ENCODE measurements around the gene PXYLP1. TPM values are rescaled to one million over a fixed set of nuclear protein-coding genes. Genes with fewer than 3 reads are reported as not detected.

The PXYLP1 gene
- total RNA-seq, 1 experiment from 2014 or later, result 5.6 TPM

DNA sequence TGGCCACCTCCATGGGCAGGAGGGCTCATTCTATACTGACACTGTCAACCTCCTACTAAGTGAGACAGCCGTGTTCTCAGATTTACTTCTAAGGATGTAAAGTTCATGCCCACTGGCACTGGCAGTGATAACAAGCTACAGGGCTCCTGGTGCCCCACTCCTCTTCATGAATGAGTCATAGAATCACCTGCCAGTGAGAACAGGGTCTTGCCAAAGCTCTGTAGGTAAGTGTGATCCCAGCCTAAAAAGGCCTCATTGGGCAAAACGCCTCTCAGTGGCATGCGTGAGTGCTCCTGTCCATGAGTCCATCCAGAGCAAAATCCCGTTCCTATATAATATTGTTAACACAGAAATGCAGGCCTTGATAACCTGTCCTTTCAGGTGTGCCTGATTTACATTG lies 17.4 kb downstream of the PXYLP1 start:
- no peak for DNase-seq (ENCODE audit: low spot score)

DNA sequence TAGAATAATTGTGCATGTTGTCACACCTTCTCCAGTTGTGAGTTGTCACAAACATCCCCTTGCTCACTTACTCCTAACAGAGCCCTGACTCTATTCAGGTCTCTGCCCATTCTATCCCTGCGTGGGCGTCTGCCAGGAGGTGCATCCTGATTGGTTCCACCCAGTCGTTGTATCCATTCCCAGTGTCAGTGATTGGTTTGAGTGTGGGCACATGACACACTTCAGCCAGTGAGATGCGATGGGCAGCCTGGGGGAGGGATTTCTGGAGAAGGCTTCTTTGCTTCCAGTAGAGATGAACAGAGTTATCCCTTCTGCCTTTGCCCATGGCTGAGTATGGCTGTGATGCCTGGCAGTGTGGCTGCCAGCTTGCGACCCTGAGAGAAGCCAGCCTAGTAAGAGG lies 18.7 kb downstream of the PXYLP1 start:
- no peak for DNase-seq (ENCODE audit: low spot score)

DNA sequence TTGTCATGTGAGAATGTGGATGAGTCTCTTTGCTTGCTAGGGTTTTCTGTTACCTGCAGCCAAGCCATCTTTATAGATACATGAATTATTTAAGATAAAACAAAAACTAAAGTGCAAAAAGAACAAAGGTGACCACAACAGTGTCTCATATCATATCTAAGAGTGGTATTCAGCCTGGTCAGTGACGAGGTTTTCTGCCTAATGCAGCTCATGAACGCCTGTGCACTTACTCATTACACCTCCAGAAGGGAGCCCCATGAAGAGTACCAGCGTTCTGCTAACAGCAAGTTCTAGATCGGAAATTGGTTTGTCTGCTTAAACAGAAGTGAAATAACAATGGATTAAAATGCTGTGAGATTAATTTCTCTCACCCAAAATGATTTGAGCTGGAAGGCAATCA lies 19.2 kb downstream of the PXYLP1 start:
- no peak for DNase-seq (ENCODE audit: low spot score)

DNA sequence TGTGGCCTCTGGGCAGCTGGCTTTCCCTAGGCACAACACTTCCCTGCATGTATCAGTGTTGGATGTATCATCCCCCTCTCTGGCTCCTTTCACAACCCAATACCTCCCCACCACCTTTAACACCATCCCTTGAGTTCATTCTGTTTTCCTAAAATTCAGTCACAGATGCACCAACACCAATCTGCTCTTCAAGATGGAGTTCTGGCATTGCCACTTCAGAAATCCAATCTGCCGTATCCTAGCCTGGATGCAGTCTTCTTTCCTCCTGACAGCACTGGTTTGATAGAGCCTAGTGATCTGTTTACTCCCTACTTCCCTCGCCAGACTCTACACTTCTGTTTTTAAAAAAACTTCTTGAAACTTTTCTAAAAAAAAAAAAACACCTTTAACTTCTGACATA lies 21.7 kb downstream of the PXYLP1 start:
- no peak for DNase-seq (ENCODE audit: low spot score)

DNA sequence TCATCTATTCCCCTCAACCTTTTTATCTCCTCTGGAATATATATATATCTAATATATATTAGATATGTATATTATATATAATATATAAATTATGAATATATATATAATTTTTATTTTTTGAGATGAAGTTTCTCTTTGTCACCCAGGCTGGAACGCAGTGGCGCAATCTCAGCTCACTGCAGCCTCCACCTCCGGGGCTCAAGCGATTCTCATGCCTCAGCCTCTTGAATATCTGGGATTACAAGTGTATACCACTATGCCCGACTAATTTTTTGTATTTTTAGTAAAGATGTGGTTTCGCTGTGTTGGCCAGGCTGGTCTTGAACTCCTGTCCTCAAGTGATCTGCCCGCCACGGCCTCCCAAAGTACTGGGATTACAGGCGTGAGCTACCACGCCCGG lies 22.2 kb downstream of the PXYLP1 start:
- no peak for DNase-seq (ENCODE audit: low spot score)

DNA sequence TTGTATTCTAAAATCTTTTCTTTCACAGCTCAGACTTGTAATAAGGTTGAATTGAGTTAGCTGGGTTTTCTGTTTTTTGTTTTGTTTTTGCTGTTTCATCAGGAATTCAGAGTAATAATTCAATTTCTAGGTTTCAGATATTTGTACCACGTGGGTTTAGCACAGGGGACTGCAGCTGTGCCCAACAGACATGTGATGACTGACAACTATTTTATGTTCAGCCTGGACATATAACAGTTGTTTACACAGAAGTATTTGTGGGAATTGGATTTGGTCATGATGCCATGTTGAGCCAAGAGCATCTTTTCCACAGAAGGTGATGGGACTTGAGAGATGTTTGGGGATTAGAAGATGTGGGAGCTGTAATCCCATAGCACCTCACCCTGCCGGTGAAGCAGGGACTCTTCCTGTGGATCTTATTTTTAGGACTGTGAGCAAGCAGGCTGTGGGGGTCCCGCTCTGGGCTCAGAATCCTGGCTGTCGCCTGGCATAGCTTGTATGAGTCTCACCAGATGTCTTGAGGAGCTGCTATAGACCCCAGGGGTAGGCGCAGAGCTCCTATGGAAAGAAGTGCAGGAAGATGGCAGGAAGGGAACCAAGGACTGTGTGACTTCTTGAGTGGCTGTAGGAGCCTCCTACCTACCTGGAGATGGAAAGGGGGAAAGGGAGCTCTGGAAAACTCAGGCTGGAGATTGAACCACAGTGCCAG lies 23.7 kb downstream of the PXYLP1 start:
- DNase-seq (ENCODE audit: low spot score), result no peak

DNA sequence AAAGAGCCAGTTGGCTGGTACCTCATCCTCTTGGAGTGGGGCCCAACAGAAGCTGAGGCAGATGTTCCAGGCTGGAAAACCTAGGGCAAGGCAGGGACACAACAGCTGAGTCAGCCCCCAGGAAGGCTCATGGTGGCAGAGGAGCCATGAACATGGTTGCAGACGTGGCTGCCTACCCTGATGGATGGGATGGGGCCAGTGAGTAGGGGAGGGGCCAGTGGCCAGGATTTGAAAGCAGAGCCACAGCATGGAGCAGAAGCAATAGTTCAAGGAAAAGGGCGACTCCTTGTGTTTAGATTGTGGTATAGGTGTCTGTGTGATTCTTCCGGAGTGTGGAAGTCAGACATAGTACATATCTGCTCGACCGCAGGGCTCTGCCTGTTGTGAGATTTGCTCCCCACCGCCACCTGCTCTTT lies 24.2 kb downstream of the PXYLP1 start:
- peak; percentile 54 for DNase-seq (ENCODE audit: low spot score)

DNA sequence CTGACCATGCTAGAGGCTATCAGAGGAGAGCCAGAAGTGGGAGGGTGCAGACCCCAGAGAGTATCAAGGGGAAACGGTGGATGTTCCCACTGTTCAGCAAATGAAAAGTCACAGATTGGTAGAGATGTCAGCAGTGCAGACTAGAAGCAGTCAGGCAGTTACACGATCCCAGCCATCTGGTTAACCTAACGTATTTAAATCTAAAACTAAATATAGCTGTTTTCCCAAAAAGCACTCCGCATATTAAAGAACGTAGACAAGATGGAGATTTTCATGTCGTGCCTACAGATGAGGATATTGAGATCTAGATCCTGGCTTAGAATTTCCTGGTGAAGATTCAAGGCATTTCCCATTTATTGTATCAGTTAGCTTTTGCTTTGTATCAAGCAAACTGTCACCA lies 25.2 kb downstream of the PXYLP1 start:
- no peak for DNase-seq (ENCODE audit: low spot score)

DNA sequence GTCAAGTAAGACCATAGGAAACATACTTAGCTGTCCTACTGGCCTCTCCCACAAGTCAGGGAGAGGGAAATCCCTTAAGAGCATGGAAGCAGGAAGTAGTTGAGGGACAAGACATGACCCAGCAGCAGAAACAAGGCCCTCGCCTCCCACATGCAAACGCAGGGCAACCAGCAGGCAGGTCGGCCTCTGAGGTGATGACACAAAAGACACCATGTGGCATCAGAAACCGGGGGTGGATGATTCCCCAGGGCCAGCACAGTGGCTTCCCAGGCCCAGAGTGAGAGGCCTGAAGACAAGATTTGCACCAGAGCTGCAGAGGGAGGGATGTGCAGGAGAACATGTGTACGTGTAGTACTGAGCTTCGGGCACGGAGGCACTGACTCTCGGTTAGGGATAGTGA lies 26.3 kb downstream of the PXYLP1 start:
- DNase-seq (ENCODE audit: low spot score), result no peak

DNA sequence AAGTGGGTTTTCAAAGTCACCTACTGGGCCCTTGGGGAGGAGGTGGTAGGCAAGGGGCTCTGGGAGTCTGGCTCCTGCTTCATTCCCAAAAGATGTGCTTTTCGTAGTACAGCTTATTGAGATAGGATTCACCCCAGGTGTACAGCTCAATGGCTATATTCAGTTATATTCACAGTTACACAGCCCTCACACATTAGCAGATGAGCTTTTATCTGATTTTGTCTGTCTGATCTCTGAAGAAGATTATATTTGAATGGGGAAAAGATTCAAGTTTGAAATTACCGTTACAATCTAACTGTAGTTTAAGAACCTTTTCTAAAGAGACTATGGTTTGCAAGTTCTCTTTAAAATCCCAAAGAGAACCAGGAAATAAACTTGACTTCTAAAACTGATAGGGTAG lies 27.3 kb downstream of the PXYLP1 start:
- DNase-seq (ENCODE audit: low spot score), result no peak

DNA sequence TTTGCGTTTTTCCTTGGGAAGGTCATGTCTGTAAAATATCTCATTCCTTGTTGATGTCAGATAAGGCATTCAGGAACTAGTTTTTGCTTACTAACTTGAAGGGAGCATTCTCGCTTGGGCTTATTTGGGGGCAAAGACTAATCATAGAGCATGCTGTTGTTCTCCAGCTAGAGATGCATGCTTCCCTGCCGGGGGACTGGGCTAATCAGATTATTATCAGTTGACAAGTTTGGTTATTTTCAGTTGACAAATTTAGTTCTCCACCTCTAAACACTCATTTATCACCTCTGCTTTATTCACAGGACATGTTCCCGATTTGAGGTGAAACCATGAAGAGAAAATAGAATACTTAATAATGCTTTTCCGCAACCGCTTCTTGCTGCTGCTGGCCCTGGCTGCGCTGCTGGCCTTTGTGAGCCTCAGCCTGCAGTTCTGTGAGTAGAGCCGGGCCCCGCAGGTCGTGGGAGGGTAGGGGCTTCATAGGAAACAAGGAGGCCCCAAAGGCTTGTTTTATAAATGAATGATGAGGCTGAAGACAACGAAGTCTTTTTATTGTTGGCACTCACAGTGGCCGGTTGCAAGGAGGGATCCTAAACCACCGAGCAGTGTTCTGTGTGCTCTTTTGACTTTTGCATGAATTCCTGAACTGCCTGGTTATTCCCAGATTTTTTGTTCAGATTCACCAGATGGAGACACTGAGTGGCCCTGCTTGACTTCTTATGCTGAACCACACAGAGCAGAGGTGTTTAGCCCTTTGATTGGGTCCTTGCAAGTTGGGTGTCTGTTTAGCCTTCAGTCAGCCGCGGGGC lies 28.4 kb downstream of the PXYLP1 start:
- DNase-seq (ENCODE audit: low spot score), result no peak

DNA sequence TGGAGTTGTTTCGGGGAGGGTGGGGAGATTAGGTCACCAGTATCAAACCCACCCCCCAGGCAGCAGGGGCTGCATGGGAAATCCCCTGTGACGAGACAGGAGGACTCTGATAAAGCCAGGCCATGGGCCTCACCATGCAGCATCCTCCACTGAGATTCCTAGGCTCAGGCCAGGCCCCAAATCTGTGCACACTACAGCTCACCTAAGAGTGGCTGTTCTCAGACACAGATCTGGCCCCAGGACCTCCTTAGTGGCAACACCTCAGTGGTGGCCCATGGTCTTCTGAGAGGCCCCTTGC lies 29.0 kb downstream of the PXYLP1 start:
- no peak for DNase-seq (ENCODE audit: low spot score)

DNA sequence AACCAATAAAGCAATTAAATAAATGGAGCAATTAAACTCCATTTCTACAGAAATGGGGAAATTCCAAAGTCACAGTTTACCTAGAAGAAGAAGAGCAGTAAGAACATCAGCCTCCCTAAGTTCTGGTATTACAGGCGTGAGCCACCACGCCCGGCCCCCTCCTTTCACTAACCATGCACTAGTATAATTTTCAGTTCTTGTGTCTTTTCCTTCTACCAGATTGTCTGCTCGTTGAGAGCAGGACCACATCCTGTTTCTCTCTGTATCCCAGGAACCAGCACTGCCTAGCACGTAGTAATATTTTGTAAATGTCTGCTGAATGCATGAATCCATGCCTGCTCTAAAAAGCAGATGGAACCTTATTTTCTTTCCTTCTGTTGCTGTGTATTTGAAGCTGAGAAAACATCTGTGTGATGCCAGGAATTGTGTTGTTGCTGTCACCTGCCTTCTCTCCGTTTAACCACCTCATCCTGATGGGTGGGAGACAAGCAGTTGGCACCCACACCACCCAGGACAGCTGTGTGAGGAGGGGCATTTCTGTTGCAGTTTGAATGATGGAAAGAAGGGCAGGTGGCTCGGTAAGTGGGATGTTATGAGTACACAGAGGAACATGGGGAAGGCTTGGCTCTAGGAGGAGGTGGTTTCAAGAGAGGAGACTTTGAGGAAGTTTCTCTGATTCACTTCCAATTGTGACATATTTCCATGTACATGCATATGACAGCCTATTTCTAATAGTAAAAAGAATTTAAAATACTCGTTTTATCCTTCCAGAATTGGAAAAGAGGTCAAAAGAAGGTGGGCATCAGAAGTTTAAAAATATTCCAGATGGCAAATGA lies 30.1 kb downstream of the PXYLP1 start:
- DNase-seq (ENCODE audit: low spot score), result no peak

DNA sequence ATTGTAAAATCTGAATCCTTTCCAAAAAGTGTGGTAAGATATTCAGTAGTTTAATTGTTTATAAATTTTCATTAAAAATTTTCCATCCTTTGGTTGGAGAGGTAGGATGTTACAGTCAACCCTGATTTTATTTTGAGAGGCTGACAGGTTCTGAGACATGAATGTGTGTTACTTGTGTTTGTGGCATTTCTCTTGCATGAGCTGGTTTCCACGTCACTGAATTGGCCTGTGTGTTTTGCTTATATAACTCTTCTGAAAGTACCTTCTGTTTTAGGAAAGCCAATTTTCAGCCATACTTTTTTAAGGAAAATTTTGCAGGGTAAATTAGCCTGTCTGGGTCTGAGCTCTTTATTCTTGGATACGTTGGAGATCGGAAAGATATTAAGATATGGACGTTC lies 30.7 kb downstream of the PXYLP1 start:
- peak; percentile 51 for DNase-seq (ENCODE audit: low spot score)

DNA sequence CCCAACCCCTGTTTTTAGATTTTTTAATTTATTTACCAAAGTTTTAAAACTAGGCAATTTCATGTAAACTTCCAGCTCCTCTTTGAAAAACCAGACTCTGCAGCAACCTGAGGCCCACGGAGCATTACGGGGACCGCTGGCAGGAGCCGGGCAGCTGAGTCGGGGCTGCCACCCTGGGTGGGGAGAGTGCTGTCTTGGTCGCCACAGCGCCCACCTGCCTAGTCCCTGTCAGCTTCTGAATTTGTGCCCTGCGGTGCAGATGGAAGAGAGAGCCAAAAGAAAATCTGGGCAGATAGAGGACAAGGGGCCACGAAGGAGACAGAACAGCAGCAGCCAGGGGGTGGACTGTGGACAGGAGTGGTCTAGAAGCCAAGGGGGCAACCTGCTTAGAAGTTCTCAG lies 34.6 kb downstream of the PXYLP1 start:
- DNase-seq (ENCODE audit: low spot score), result no peak

DNA sequence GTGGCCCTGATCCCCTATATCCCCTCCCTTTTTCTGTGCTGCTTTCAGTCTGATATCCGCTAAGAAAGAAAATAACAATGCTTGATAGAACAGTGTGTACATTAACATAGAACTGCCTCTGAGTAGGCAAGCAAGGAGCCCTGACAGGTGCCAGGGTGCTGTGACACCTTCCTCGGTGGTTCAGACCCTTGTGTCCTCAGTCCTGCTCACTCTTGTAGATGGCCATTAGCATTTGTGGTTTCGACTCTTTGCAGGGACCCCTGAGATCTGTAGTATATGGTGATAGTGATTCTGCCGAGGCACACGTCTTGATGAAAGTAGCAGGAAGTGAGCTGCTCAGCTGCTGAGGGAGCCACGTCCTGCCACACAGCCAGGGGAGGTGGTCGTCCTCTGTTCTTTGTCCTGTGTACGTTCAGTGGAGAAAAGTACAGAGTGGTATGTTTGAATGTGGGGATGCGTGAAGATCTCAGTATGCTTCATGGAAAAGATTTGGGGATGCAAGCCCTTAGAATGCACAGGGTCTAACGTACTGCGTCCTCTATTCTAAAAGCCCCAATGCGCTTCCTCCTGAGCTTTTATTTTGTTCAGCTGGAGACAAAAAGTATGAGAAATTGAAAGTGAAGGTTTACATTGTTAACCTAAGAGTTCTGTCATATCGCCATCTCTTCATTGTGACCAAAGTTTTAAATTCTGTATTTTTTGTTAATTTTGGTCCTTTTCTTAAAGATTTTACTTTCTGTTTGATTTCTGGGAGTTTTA lies 35.4 kb downstream of the PXYLP1 start:
- no peak for DNase-seq (ENCODE audit: low spot score)

DNA sequence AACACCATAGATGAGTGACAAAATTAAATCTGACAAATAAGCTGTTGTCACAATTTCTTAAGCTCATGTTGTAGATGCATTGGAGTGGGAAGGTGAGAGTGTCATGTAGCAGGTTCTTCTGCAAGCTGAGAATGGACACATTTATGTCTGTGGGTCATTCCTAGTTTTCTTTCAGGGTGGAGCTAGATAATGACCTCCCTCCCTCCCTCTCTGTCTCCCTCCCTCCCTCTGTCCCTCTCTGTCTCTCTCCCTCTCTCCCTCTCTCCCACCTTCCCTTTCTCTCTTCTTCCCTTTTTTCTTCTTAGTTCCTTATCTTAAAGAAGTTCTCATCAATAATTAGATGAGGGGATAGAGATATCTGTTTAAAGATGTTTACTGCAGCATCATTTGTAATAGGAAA lies 36.0 kb downstream of the PXYLP1 start:
- no peak for DNase-seq (ENCODE audit: low spot score)

DNA sequence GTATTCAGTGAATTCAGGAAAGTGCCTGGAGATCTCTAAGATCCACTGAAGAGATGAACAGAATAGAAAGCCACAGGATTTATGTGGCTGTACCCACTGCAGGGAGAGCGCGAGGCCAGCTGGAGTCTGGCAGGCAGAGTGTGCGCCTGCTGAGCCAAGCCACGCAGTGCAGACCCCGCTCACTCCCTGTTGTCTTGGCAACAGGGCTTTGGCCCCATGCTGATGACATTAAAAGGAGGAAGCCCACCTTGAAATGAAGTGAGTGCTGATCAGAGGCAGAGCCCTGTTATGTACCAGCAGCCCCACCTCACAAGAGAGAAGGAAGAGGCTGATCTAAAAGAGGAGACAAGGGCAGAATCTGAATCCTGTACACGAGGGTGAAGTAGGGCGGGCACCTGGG lies 36.7 kb downstream of the PXYLP1 start:
- no peak for DNase-seq (ENCODE audit: low spot score)

DNA sequence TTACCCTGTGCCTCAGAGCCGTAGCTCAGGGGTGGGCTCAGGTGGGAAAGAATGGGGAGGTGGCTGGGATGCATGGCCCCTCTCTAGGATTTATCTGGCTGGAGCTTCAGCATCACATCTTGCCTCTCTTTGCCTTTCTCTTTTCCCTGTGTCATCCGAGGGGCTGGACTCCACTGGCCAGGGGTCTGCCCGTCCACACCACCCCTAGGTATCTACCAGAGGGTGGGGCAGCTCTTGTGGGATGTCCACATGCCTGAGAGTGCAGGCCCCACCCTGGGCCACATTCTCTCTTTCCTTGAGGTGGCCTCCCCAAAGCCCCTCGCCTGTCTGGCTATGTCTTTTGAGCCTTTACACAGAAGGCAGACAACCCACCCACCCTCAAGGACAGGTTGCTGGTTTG lies 37.2 kb downstream of the PXYLP1 start:
- DNase-seq (ENCODE audit: low spot score), result no peak

DNA sequence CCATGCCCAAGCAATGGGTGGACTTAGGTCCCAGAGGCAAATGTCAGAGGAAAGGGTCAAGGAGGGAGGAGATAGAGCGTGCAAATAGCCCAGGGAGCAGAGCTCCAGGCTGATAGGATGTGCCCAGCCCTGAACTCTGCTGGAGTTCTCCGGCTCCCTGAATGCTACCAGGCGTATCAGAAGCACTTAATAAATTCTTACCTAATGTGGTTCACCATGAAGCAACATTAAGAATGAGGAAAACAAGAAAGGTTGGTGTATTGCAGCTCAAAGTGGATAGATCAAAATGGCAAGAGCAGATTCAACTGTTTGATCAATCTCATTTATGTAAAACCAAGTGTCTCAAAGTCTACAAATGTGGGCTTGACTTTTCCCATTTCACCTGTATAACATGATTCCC lies 38.3 kb downstream of the PXYLP1 start:
- DNase-seq (ENCODE audit: low spot score), result no peak

DNA sequence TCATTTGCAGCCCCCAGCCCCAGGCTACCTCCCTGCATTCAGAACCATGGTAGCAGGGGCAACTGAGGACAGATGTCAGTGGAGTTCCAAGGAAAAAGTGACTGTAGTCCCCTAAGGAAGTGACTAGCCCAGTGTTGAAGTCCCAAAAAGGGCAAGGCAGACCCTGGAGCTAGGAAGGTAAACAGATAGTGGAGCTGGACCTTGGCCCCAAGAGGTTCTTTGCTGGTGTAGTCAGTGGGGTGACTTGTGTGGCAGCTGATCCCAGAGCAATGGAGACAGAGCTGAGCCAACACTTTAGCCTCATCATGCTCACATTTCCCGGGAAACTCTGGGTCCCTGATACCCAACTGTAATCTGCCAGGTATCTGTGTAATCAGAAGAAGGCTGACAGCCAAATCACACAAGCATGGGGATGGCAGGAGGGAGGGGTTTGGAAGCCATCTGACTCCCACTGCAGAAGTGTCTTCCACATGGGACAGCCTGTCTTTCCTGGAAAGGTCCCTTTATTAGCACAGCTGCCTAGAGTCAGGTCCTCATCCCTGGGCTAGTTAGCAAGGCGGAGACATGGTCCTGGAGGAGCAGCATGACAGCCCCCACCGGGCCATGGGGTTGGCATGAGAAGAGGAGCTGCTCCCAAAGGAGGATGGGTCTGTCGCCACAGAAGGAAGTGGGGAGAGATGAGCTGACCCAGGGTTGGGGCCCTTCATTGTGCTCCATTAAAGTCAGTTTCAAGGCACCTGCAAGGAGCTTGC lies 39.8 kb downstream of the PXYLP1 start:
- no peak for DNase-seq (ENCODE audit: low spot score)
